GM21423 (cell line): ENCODE measurements around the gene MAB21L3.

Experiments
- ATAC-seq: cut with Tn5 transposase; IDR thresholded peaks from one replicate; pipeline ENCODE4 v1.9.1; 2021; ENCODE audit warnings: mild to moderate bottlenecking, moderate library complexity; ENCODE audit not compliant: unreplicated experiment

The MAB21L3 gene

GRCh38 chr1:116107371-116107770 is 3.8 kb upstream of the MAB21L3 start:
- no peak for ATAC-seq

- ATAC-seq, result no peak
Observed at GRCh38 chr1:116111524-116112021, 374 bp downstream of the MAB21L3 start.

GRCh38 chr1:116112388-116113140 is 1.4 kb downstream of the MAB21L3 start:
- ATAC-seq, result no peak

- no peak for ATAC-seq
Observed at GRCh38 chr1:116113615-116114014, 2.4 kb downstream of the MAB21L3 start.

DNA sequence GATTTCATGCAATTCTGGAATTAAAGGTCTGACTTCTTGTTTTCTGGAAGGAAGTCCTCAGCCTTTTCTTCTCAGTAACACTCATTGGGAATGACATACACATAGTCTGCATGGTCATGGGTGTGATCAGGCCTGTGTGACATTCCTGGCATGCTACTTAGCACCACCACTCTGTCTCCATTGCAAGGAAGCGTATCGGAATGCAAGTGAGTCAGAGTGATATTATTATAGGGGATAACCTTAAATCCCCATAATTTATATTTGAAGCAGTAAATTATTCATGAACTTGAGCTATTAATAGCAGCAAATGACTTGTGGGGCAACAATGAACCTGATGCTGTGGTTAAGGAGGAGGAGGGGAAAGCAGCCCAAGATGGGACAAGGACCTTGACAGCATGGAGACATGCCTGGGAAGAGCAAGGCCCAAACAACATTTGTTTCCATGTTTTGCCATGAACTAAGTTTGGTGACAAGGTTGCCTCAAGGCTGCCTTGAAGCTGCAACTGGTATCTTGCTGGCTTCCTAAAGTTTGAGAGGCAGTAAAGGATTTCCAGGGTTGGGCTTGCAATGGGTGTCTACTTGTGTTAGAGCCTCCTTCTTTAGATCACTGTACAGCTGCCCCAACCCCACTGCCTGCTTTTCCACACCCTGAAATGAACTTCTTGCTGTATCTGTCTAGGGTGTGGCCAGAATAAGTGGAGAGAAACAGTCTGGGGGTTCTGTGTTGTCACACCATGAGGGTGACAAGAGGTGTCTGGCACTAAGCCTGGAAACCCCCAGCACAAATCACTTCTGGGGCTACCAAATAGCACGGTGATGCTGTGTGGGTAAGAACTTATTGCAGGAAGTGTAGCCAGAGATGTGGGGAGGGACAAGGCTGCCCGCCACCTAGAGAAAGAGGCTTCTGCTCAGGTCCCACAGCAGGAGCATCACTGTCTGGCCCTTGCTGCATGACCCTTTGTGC is 4.6 kb downstream of the MAB21L3 start:
- no peak for ATAC-seq

DNA sequence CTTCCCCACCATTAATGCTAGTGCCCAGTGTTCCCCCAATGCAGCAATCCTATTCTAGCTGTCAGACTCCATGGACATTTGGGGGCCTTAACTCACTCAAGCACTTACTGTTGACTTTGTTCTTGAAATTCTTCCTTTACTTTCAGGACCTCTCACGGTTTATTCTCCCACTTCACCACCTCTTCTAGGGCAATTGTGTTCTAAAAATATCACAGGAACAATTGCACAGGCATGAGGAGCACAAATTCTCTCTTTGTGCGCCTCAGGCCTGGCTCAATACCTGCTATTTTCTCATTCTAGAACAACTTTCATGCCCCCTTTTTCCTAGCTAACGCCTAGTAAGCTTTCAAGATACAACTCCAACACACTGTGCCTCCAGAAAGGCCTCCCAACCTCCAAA is 7.3 kb downstream of the MAB21L3 start:
- ATAC-seq, result no peak

- no peak for ATAC-seq
Observed at GRCh38 chr1:116119876-116120275, 8.7 kb downstream of the MAB21L3 start.

- no peak for ATAC-seq
Observed at GRCh38 chr1:116122955-116123757, 12.0 kb downstream of the MAB21L3 start.

DNA sequence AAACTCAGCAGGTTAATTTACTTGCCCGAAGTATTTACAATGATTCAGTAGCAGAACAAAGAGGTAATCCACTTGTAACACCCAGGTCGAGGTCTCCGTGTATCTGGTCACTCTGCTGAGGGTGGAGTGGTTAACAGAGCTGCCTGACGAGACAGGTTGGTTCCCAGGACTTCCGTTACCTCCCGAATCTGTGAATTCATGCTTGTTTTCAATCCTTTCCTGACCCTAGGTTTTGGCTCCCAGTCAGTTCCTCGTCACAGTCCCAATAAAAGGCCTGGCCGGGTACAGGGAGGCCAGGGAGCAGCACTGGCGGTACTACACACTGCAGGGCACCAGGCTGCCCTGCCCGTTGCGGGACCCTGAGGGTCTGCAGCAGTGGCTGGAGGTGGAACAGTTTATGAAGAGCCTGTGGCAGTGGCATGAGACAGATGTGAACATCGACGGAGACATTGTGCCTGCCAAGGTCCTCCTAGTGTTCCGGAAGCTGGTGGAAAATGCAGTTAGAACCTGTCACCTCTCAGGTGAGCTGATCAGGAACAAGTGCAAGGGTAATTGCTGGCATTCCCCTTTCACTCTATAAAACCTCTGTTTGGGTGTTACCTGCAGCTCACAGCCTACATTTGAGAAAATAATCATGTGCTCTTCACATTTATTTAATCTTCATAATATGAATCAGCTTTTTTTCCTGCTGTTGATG is 12.8 kb downstream of the MAB21L3 start:
- ATAC-seq, result no peak

- ATAC-seq, result no peak
Observed at GRCh38 chr1:116125758-116126157, 14.6 kb downstream of the MAB21L3 start.

DNA sequence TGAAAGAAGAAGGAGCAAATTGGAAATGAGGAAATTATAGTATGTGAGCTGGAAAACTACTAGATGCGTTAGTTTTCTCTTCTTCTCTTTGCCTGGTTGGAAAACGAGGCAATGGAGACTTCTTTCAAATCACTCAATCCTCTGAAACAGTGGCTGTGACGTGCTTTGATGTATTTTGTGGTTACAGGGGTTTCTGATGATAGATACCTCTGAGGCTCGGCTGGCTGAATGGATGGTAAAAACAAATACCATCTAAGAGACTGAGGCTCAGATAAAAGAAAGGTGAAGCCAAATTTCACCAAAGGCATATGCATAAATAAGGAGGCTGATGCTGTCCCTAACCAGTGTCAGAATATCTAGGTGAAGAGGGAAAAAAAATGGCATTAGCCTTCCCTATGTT is 15.1 kb downstream of the MAB21L3 start:
- ATAC-seq, result no peak

GRCh38 chr1:116127123-116127847 is 16.1 kb downstream of the MAB21L3 start:
- no peak for ATAC-seq

- no peak for ATAC-seq
Observed at GRCh38 chr1:116127848-116128540, 16.8 kb downstream of the MAB21L3 start.

DNA sequence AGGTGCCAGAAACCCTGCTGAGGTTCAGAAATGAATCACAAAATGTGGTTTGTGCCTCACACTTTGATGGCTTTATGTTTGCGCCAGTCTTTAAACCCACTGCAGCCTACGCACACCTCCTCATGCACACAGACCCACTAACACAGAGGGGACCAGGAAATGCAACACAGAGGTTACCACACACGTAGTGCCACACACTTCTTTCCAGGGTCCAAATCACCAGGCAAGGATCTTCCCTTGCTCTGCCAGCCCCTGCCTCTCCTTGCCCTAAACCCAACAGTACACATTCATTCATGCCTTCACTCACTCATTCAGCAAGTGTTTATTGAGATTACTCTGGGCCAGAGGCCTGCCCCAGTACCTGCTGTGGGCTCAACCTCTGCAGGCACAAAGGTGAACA is 17.5 kb downstream of the MAB21L3 start:
- ATAC-seq, result no peak

- ATAC-seq, result no peak
Observed at GRCh38 chr1:116129537-116129936, 18.3 kb downstream of the MAB21L3 start.

DNA sequence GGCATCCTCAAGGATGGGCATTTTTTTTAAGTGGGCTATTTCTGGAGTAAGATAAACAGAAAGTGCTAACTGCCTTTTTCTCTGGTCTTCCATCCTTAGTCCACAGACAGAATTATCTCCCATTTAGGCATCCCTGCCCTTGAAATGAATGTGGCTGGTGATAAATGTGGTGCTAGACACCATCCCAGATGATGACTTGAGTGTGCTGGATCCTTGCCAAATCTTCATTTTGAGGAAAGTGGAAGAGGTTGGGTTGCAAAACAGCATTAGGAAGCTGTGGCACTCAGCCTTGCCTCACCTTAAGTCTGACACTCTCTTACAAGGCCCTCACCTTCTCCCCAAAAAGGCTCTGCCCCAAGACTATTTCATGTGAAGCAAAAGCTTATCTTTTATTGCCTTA is 19.2 kb downstream of the MAB21L3 start:
- no peak for ATAC-seq

DNA sequence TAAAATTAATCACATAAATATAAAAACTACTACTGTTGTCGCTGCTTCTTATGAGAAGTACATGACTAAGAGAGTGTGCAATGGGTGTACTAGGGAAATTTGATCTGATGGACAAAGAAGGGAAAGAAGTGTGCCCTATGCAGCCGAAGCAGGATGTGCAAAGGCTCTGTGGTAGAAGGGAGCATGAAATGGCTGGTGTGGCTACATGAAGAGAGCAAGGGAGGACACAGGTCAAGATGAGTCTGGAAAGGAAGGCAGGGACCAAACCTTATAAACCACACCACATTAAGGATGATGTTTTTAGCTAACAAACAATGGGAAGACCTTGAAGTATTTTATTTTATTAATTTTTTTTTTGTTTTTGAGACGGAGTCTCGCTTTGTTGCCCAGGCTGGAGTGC is 20.0 kb downstream of the MAB21L3 start:
- ATAC-seq, result no peak

- no peak for ATAC-seq
Observed at GRCh38 chr1:116131866-116132605, 20.8 kb downstream of the MAB21L3 start.
